K562 (cell line): ENCODE data around the gene RALB. TPM values are rescaled to one million over a fixed set of nuclear protein-coding genes. Genes with fewer than 3 reads are reported as not detected.

Experiments used
- BRF1 ChIP-seq: IDR thresholded peaks from 3 replicates; pipeline ENCODE4 v1.6.1; 2011; ENCODE audit warnings: borderline replicate concordance, mild to moderate bottlenecking; ENCODE audit not compliant: insufficient read length; ENCODE audit errors: extremely low read depth
- CEBPG ChIP-seq, 3 experiments: fragments of 200-800 bp in 1 of 3; sonication (Bioruptor generic) in 1 of 3; sonication (generic) in 1 of 3; formaldehyde crosslinking in 1 of 3; IDR thresholded peaks in 2 of 3; conservative IDR thresholded peaks in 1 of 3; 2 replicates each; pipeline versions ENCODE4 v1.6.1 to v1.8.0; 2016 to 2022; ENCODE audit warnings: missing compliant biosample characterization in 2 of 3, missing genetic modification characterization in 2 of 3, mild to moderate bottlenecking in 1 of 3, missing genetic modification reagents in 1 of 3
- DDX20 ChIP-seq: fragments of 450-650 bp; IDR thresholded peaks from 2 replicates; pipeline ENCODE4 v1.6.1; 2016; ENCODE audit warnings: missing genetic modification characterization, low read depth, mild to moderate bottlenecking, missing compliant biosample characterization, moderate library complexity
- IRF2 ChIP-seq: sonication (generic); formaldehyde crosslinking; IDR thresholded peaks from 2 replicates; pipeline ENCODE4 v1.8.1; 2022; ENCODE audit warnings: mild to moderate bottlenecking, missing genetic modification reagents
- KDM5B ChIP-seq: fragments of 200-600 bp; sonication (generic); IDR thresholded peaks from 2 replicates; pipeline ENCODE4 v1.6.1; 2012; ENCODE audit warnings: low read depth, mild to moderate bottlenecking, moderate library complexity, low read length, control low read depth, inconsistent platforms; ENCODE audit not compliant: insufficient replicate concordance
- MED1 ChIP-seq: sonication (generic); formaldehyde crosslinking; IDR thresholded peaks from 2 replicates; pipeline ENCODE4 v1.8.1; 2023; ENCODE audit warnings: missing genetic modification reagents, borderline replicate concordance
- SAP30 ChIP-seq: fragments of 200-600 bp; sonication (generic); IDR thresholded peaks from 2 replicates; pipeline ENCODE4 v1.6.1; 2012; ENCODE audit warnings: borderline replicate concordance, low read depth, mild to moderate bottlenecking, moderate library complexity, low read length, control low read depth, inconsistent platforms; ENCODE audit not compliant: insufficient read depth, poor library complexity, severe bottlenecking
- SIN3A ChIP-seq, 2 experiments: fragments of 150-350 bp in 1 of 2; IDR thresholded peaks; 2 replicates each; pipeline ENCODE4 v1.6.1; 2011 to 2016; ENCODE audit warnings: borderline replicate concordance in 2 of 2, low read depth in 2 of 2, low read length in 2 of 2, mild to moderate bottlenecking in 2 of 2, moderate library complexity in 2 of 2; ENCODE audit not compliant: control insufficient read depth in 1 of 2
- SMAD3 ChIP-seq: fragments of 450-650 bp; formaldehyde crosslinking; conservative IDR thresholded peaks from 2 replicates; pipeline ENCODE4 v1.4.0; 2020; ENCODE audit warnings: mild to moderate bottlenecking
- TCFL5 ChIP-seq: fragments of 250-450 bp; sonication (Bioruptor Pico); conservative IDR thresholded peaks from 2 replicates; pipeline ENCODE4 v1.6.1; 2021; ENCODE audit warnings: mild to moderate bottlenecking, moderate library complexity, matching md5 sums
- polyA plus RNA-seq, 8 experiments: library from polyadenylated mRNA; depleted of rRNA in 4 of 8; stranded (reverse) in 5 of 8; unstranded in 3 of 8; fragments of >200 nt; fragmentation: Nextera tagmentation in 2 of 8; fragmentation: Illumina TruSeq in 1 of 8; extraction: Ambion mirVana in 2 of 8; extraction: Trizol in 1 of 8; gene quantifications; 2 replicates each; pipeline versions ENCODE4 v1.2.1 to v1.2.3, GENCODE V29; 2011 to 2014; ENCODE audit warnings: inconsistent platforms in 1 of 8, missing spikeins in 1 of 8
- total RNA-seq, 7 experiments: library from RNA; depleted of rRNA in 6 of 7; stranded (reverse); fragments of >200 nt in 6 of 7; fragmentation: Illumina TruSeq in 2 of 7; extraction: Trizol in 2 of 7; gene quantifications; 2 replicates each; pipeline versions ENCODE4 v1.2.1 to v1.2.3, GENCODE V29; 2011 to 2021; ENCODE audit warnings: low replicate concordance in 1 of 7
- TF ChIP-seq, protein P1 (sequence below), 2 experiments: fragments of 450-650 bp in 1 of 2; sonication (generic) in 1 of 2; formaldehyde crosslinking in 1 of 2; IDR thresholded peaks in 1 of 2; conservative IDR thresholded peaks in 1 of 2; 2 replicates each; pipeline versions ENCODE4 v1.6.1 to v1.8.1; 2016 to 2023; ENCODE audit warnings: mild to moderate bottlenecking in 2 of 2, moderate library complexity in 2 of 2, inconsistent platforms in 1 of 2, missing genetic modification reagents in 1 of 2
- TF ChIP-seq, protein P2 (sequence below): fragments of 450-650 bp; formaldehyde crosslinking; IDR thresholded peaks from 2 replicates; pipeline ENCODE4 v1.4.0; 2020; ENCODE audit warnings: mild to moderate bottlenecking
- TF ChIP-seq, protein P3 (sequence below): fragments of 200-800 bp; sonication (Bioruptor generic); IDR thresholded peaks from 2 replicates; pipeline ENCODE4 v1.6.1; 2016; ENCODE audit warnings: missing genetic modification characterization, missing compliant biosample characterization
- TF ChIP-seq, protein P4 (sequence below): fragments of 450-650 bp; formaldehyde crosslinking; IDR thresholded peaks from 2 replicates; pipeline ENCODE4 v1.4.0; 2022; ENCODE audit warnings: mild to moderate bottlenecking, moderate library complexity

Gene RALB
- total and polyA plus RNA-seq, 9 of the 15 experiments (the other 6 are each of a cell fraction or from before 2014, with no cell fraction given) = 14.8 to 65.6 (median 38.4) TPM

DNA sequence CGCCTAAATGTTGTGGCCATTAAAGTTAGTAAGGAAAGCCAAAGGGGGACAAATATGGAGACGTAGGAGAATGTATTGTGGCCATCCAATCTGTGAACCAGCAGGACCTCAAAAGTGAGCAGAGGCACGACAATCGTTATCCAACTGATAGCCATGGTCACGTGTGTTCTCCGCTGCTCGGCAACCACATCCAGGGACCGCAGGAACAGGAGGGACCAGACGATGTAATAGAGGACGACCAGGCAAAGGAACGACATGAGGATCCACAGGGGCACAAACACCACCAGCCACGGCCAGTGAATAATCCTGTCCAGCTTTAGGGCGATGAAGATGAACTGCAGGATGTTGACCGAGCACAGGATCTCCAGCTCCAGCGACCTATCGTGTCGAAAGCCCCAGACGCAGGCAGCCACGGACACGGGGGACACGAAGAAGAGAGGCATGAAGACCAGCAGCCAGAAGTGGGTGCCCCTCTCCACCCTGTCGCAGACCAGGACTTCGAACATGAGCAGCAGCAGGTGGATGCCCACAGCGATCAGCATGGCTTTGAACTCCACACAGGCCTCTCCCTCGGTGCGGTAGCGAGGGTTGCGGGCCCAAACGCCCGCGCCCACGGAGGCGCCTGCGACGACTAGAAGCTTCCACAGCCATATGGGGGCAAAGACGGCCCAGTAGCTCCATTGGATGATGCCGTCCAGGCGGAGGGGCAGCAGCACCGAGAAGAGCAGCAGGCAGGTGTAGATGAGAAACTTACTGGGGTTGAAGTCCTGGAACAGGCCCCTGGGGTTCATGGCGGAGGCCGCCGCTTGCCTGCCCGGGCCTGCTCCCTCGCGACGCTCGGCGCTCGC is 30.2 kb upstream of the RALB start (continued):
- TF ChIP-seq KDM5B (peak; percentile 20), CEBPG (CRISPR knock-in tag; IDR thresholded peaks at IDR 0.05) (peak; percentile 29; the same call in 1 of the 2 replicates), CEBPG (tag; conservative IDR thresholded peaks at IDR 0.05 in 1 of 2, IDR thresholded peaks at IDR 0.05 in 1 of 2) (no peak), SMAD3 (CRISPR knock-in tag) (no peak), SIN3A (IDR thresholded peaks at IDR 0.05; ENCODE audit: borderline replicate concordance in 2 of 2, control insufficient read depth in 1 of 2, low read depth in 2 of 2, low read length in 2 of 2) (no peak), TCFL5 (CRISPR knock-in tag) (no peak), DDX20 (tag) (no peak), SAP30 (no peak), MED1 (CRISPR knock-in tag) (0 out of 2 replicates have a peak, but pooled peaks have one; percentile 88), BRF1 (no peak), IRF2 (CRISPR knock-in tag) (no peak)
- TF ChIP-seq, protein P1, sequence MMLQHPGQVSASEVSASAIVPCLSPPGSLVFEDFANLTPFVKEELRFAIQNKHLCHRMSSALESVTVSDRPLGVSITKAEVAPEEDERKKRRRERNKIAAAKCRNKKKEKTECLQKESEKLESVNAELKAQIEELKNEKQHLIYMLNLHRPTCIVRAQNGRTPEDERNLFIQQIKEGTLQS (IDR thresholded peaks at IDR 0.05) = no peak
- TF ChIP-seq, protein P1 (CRISPR knock-in tag; conservative IDR thresholded peaks at IDR 0.05) = no peak
- TF ChIP-seq, protein P2, sequence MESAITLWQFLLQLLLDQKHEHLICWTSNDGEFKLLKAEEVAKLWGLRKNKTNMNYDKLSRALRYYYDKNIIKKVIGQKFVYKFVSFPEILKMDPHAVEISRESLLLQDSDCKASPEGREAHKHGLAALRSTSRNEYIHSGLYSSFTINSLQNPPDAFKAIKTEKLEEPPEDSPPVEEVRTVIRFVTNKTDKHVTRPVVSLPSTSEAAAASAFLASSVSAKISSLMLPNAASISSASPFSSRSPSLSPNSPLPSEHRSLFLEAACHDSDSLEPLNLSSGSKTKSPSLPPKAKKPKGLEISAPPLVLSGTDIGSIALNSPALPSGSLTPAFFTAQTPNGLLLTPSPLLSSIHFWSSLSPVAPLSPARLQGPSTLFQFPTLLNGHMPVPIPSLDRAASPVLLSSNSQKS (CRISPR knock-in tag) = no peak
- TF ChIP-seq, protein P3, sequence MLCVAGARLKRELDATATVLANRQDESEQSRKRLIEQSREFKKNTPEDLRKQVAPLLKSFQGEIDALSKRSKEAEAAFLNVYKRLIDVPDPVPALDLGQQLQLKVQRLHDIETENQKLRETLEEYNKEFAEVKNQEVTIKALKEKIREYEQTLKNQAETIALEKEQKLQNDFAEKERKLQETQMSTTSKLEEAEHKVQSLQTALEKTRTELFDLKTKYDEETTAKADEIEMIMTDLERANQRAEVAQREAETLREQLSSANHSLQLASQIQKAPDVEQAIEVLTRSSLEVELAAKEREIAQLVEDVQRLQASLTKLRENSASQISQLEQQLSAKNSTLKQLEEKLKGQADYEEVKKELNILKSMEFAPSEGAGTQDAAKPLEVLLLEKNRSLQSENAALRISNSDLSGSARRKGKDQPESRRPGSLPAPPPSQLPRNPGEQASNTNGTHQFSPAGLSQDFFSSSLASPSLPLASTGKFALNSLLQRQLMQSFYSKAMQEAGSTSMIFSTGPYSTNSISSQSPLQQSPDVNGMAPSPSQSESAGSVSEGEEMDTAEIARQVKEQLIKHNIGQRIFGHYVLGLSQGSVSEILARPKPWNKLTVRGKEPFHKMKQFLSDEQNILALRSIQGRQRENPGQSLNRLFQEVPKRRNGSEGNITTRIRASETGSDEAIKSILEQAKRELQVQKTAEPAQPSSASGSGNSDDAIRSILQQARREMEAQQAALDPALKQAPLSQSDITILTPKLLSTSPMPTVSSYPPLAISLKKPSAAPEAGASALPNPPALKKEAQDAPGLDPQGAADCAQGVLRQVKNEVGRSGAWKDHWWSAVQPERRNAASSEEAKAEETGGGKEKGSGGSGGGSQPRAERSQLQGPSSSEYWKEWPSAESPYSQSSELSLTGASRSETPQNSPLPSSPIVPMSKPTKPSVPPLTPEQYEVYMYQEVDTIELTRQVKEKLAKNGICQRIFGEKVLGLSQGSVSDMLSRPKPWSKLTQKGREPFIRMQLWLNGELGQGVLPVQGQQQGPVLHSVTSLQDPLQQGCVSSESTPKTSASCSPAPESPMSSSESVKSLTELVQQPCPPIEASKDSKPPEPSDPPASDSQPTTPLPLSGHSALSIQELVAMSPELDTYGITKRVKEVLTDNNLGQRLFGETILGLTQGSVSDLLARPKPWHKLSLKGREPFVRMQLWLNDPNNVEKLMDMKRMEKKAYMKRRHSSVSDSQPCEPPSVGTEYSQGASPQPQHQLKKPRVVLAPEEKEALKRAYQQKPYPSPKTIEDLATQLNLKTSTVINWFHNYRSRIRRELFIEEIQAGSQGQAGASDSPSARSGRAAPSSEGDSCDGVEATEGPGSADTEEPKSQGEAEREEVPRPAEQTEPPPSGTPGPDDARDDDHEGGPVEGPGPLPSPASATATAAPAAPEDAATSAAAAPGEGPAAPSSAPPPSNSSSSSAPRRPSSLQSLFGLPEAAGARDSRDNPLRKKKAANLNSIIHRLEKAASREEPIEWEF (CRISPR knock-in tag) = peak; percentile 80; the same call in 1 of the 2 replicates
- TF ChIP-seq, protein P4, sequence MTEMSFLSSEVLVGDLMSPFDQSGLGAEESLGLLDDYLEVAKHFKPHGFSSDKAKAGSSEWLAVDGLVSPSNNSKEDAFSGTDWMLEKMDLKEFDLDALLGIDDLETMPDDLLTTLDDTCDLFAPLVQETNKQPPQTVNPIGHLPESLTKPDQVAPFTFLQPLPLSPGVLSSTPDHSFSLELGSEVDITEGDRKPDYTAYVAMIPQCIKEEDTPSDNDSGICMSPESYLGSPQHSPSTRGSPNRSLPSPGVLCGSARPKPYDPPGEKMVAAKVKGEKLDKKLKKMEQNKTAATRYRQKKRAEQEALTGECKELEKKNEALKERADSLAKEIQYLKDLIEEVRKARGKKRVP (CRISPR knock-in tag) = no peak
